IMR-90 (cell line): ENCODE measurements around the gene ASF1B. TPM values are rescaled to one million over a fixed set of nuclear protein-coding genes. Genes with fewer than 3 reads are reported as not detected.

Experiments used
- ATAC-seq: fragments of 200-7000 bp; cut with Tn5 transposase; 2 replicates; pipeline ENCODE4 v1.9.1; 2020; ENCODE audit warnings: low read depth, mild to moderate bottlenecking, moderate library complexity
- BruUV-seq: library from RNA; stranded (reverse); fragments of 400-500 nt; replicated peaks from 2 replicates; lab custom pipeline; 2021; lab: Mats Ljungman, UMichigan
- CTCF ChIA-PET: fragments of 300-600 bp; formaldehyde crosslinking; extraction: SDS; loops from one replicate; lab custom pipeline; 2021; ENCODE audit warnings: antibody characterized with exemption; lab: Yijun Ruan, JAX
- POLR2A ChIA-PET: fragments of 300-600 bp; sonication (Branson Sonifier 250); formaldehyde crosslinking; loops from one replicate; lab custom pipeline; 2022; ENCODE audit warnings: antibody characterized with exemption; ENCODE audit not compliant: unreplicated experiment; lab: Charles Lee
- DNase-seq: peaks from one replicate; pipeline ENCODE4 v3.0.0; 2013
- H2AFZ ChIP-seq: replicated peaks from 2 replicates; pipeline ENCODE3; 2013; ENCODE audit warnings: low read length, mild to moderate bottlenecking; ENCODE audit not compliant: poor library complexity
- H2AK5ac ChIP-seq: 2 replicates; pipeline ENCODE4 v1.6.1; 2013; ENCODE audit warnings: low read depth, low read length, inconsistent platforms
- H2AK9ac ChIP-seq: replicated peaks from 2 replicates; pipeline ENCODE3; 2013; ENCODE audit warnings: mild to moderate bottlenecking, low read depth, low read length, moderate library complexity; ENCODE audit not compliant: poor library complexity
- H2BK120ac ChIP-seq: 2 replicates; pipeline ENCODE4 v1.6.1; 2013; ENCODE audit warnings: low read depth, low read length, inconsistent platforms
- H2BK15ac ChIP-seq: 3 replicates; pipeline ENCODE4 v1.6.1; 2013; ENCODE audit warnings: low read depth, low read length, inconsistent platforms
- H2BK20ac ChIP-seq: 2 replicates; pipeline ENCODE4 v1.6.1; 2013; ENCODE audit warnings: low read depth, mild to moderate bottlenecking, inconsistent platforms, low read length, moderate library complexity
- H2BK5ac ChIP-seq: 2 replicates; pipeline ENCODE4 v1.6.1; 2013; ENCODE audit warnings: mild to moderate bottlenecking, low read depth, low read length, inconsistent platforms; ENCODE audit not compliant: poor library complexity, severe bottlenecking
- H3K14ac ChIP-seq: replicated peaks from 2 replicates; pipeline ENCODE4 v1.6.1; 2013; ENCODE audit warnings: low read depth, low read length, inconsistent platforms
- H3K18ac ChIP-seq: 2 replicates; pipeline ENCODE4 v1.6.1; 2013; ENCODE audit warnings: low read depth, low read length, control low read depth
- H3K23ac ChIP-seq: 2 replicates; pipeline ENCODE4 v1.6.1; 2013; ENCODE audit warnings: low read depth, low read length, inconsistent platforms
- H3K27ac ChIP-seq: 2 replicates; pipeline ENCODE4 v1.5.1; 2013; ENCODE audit warnings: mild to moderate bottlenecking, control low read depth, low read length; ENCODE audit not compliant: insufficient read depth
- H3K27me3 ChIP-seq: 2 replicates; pipeline ENCODE4 v1.6.1; 2013; ENCODE audit warnings: low read length; ENCODE audit not compliant: control insufficient read depth, insufficient read depth
- H3K36me3 ChIP-seq: 2 replicates; pipeline ENCODE4 v1.6.1; 2013; ENCODE audit warnings: low read length, mixed read lengths; ENCODE audit not compliant: control insufficient read depth, insufficient read depth
- H3K4ac ChIP-seq: 2 replicates; pipeline ENCODE4 v1.6.1; 2013; ENCODE audit warnings: low read depth, low read length, inconsistent platforms
- H3K4me1 ChIP-seq: 2 replicates; pipeline ENCODE4 v1.6.1; 2013; ENCODE audit warnings: low read length, mixed read lengths; ENCODE audit not compliant: control insufficient read depth, insufficient read depth
- H3K4me2 ChIP-seq: 2 replicates; pipeline ENCODE4 v1.6.1; 2013; ENCODE audit warnings: low read depth, mild to moderate bottlenecking, control low read depth, low read length, moderate library complexity
- H3K4me3 ChIP-seq: 2 replicates; pipeline ENCODE4 v1.5.1; 2013; ENCODE audit warnings: low read depth, mild to moderate bottlenecking, control low read depth, low read length, moderate library complexity; ENCODE audit not compliant: insufficient read depth
- H3K56ac ChIP-seq: 2 replicates; pipeline ENCODE4 v1.6.1; 2013; ENCODE audit warnings: low read length, inconsistent platforms; ENCODE audit not compliant: insufficient read depth; ENCODE audit errors: extremely low read depth
- H3K79me1 ChIP-seq, 2 experiments: 2 replicates each; pipeline ENCODE4 v1.6.1; 2013; ENCODE audit warnings: low read length in 2 of 2, inconsistent platforms in 1 of 2, low read depth in 1 of 2
- H3K9ac ChIP-seq: 2 replicates; pipeline ENCODE4 v1.6.1; 2013; ENCODE audit warnings: low read depth, low read length, control low read depth
- H3K9me1 ChIP-seq: 2 replicates; pipeline ENCODE4 v1.6.1; 2013; ENCODE audit warnings: low read length, inconsistent platforms; ENCODE audit not compliant: insufficient read depth
- H3K9me3 ChIP-seq: 2 replicates; pipeline ENCODE4 v1.6.1; 2013; ENCODE audit warnings: low read length; ENCODE audit not compliant: control insufficient read depth, insufficient read depth
- H4K20me1 ChIP-seq: 2 replicates; pipeline ENCODE4 v1.6.1; 2013; ENCODE audit warnings: low read length, inconsistent platforms; ENCODE audit not compliant: insufficient read depth
- H4K5ac ChIP-seq: 2 replicates; pipeline ENCODE4 v1.6.1; 2013; ENCODE audit warnings: mild to moderate bottlenecking, low read depth, low read length, control low read depth
- H4K8ac ChIP-seq, 2 experiments: 2 replicates each; pipeline ENCODE4 v1.6.1; 2013; ENCODE audit warnings: low read depth in 2 of 2, low read length in 2 of 2, control low read depth in 1 of 2, inconsistent platforms in 1 of 2
- H4K91ac ChIP-seq: 2 replicates; pipeline ENCODE4 v1.6.1; 2013; ENCODE audit warnings: low read depth, low read length, inconsistent platforms; ENCODE audit not compliant: insufficient read depth
- BHLHE40 ChIP-seq: fragments of 150-350 bp; IDR thresholded peaks from 2 replicates; pipeline ENCODE4 v1.6.1; 2016; ENCODE audit warnings: mild to moderate bottlenecking, low read depth, low read length
- FOS ChIP-seq: fragments of 150-350 bp; IDR thresholded peaks from 2 replicates; pipeline ENCODE4 v1.6.1; 2016; ENCODE audit warnings: low read depth, low read length
- MAFK ChIP-seq: IDR thresholded peaks from 2 replicates; pipeline ENCODE4 v1.6.1; 2012; ENCODE audit warnings: low read depth, low read length, improper control_type of control experiment
- MAZ ChIP-seq: IDR thresholded peaks from 2 replicates; pipeline ENCODE4 v1.6.1; 2012; ENCODE audit warnings: low read depth, mild to moderate bottlenecking, low read length, improper control_type of control experiment, moderate library complexity, borderline replicate concordance
- MXI1 ChIP-seq: IDR thresholded peaks from 2 replicates; pipeline ENCODE4 v1.6.1; 2012; ENCODE audit warnings: low read depth, mild to moderate bottlenecking, low read length, moderate library complexity, borderline replicate concordance
- NFE2L2 ChIP-seq: fragments of 150-350 bp; IDR thresholded peaks from 2 replicates; pipeline ENCODE4 v1.6.1; 2016; ENCODE audit warnings: low read depth, mild to moderate bottlenecking, low read length
- USF2 ChIP-seq: fragments of 150-350 bp; IDR thresholded peaks from 2 replicates; pipeline ENCODE4 v1.6.1; 2017; ENCODE audit warnings: mild to moderate bottlenecking, antibody characterized with exemption, low read length, low read depth
- WGBS, 2 experiments: methylation state at CpG; one replicate each; pipeline versions ENCODE4 v1.1.5 to v1.1.7; 2013; ENCODE audit warnings: missing lambda C conversion rate in 2 of 2; ENCODE audit not compliant: insufficient read length in 1 of 2; ENCODE audit errors: extremely low coverage in 2 of 2; 5-methylcytosine and 5-hydroxymethylcytosine counted together
- dilution Hi-C: fragments of 300-500 bp; cut with HindIII; formaldehyde crosslinking; loops from one replicate; pipeline ENCODE4 v1.14.3; 2018; ENCODE audit warnings: low sequenced_read_pairs; ENCODE audit not compliant: unreplicated experiment
- in situ Hi-C: fragments of 300-500 bp; cut with MboI; formaldehyde crosslinking; loops from 3 replicates; pipeline ENCODE4 v1.14.3; 2019; ENCODE audit warnings: low sequenced_read_pairs, inconsistent platforms, mixed read lengths
- intact Hi-C: fragments of 100-400 bp; cut with micrococcal nuclease; formaldehyde crosslinking; loops from 2 replicates; pipeline ENCODE4 v1.10.0; 2022
- polyA plus RNA-seq, 3 experiments: library from polyadenylated mRNA; depleted of rRNA; stranded (reverse); fragments of >200 nt; gene quantifications; 2 replicates each; pipeline ENCODE4 v1.2.3, GENCODE V29; 2012; ENCODE audit warnings: low replicate concordance in 1 of 3
- total RNA-seq: library from RNA; depleted of rRNA; stranded (reverse); fragments of >200 nt; gene quantifications from 2 replicates; pipeline ENCODE4 v1.2.3, GENCODE V29; 2012

ASF1B gene
- total and polyA plus RNA-seq, 2 of the 4 experiments (the other 2 are of a cell fraction): 10.4 to 12.1 TPM

DNA sequence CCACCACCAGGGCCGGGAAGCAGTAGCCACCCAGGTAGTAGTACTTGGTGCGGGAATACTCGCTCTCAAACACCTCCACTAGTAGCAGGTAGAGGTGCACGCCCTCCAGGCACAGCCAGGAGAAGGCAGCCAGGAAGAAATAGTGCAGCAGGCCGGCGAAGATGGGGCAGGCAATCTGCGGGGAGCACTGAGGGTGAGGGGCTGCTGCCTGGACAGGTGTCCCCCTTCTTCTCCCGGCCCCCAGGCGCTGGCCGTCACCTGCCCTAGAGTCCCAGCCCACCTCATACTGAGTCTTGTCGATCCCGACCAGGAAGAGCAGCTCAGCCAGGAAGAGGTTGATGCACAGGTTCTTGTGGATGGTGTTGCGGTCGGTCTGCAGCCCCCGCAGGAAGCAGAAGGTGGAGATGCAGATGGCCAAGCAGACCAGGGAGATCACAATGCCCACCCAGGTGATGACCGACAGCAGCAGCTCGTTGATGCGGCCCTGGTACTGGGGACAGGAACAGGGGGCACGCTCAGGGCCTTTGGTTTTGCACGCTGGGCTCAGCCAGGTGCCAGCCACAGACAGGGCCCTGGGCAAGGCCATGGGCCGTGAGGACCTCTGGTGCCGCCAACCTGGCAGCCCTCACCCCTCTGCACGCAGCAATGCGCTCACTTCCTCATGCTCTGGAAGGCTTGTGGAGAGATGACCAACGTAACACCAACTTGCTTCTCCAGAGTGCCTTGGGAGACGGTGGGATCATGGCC is 20.8 kb upstream of the ASF1B start:
- no peak overlapping the region for H3K23ac ChIP-seq
- no peak overlapping the region for H2AK5ac ChIP-seq
- intact Hi-C loops (no loop called here), in situ Hi-C loops (no loop called here), dilution Hi-C loops (no loop called here)
- no peak overlapping the region for H2AK9ac ChIP-seq
- BruUV-seq: no TSS peak
- no peak overlapping the region for H4K91ac ChIP-seq
- no peak overlapping the region for H3K4ac ChIP-seq
- no peak overlapping the region for H3K9ac ChIP-seq
- ATAC-seq (no peak), DNase-seq (no peak)
- no peak overlapping the region for H2BK5ac ChIP-seq
- H2BK120ac ChIP-seq: no peak overlapping the region
- H3K14ac ChIP-seq: no peak overlapping the region
- H3K18ac ChIP-seq: no peak overlapping the region
- no peak overlapping the region for H2BK20ac ChIP-seq
- H3K27ac ChIP-seq: no peak overlapping the region
- no peak overlapping the region for H4K5ac ChIP-seq
- peaks cover 7% of the 10 kb centered on the region for H3K36me3 ChIP-seq
- WGBS, 2 experiments: 98% methylated on average over 8 of the region's 26 CpGs; no CpG with 5 or more reads in 1 of the 2 experiments
- no peaks in the 10 kb centered on the region for H3K79me1 ChIP-seq
- no peaks in the 10 kb centered on the region for H4K20me1 ChIP-seq
- no peak overlapping the region for H3K4me2 ChIP-seq
- no peak overlapping the region for H2BK15ac ChIP-seq
- H3K56ac ChIP-seq: no peak overlapping the region
- POLR2A ChIA-PET: no interaction called here
- H3K9me3 ChIP-seq: no peaks in the 10 kb centered on the region
- TF ChIP-seq NFE2L2: no peak
- no peak for TF ChIP-seq USF2
- no peak for TF ChIP-seq MAZ
- TF ChIP-seq FOS: no peak
- no peak for TF ChIP-seq MXI1
- no peak for TF ChIP-seq BHLHE40
- no peak for TF ChIP-seq MAFK
- no peaks in the 10 kb centered on the region for H3K9me1 ChIP-seq
- H2AFZ ChIP-seq: no peak overlapping the region
- no peaks in the 10 kb centered on the region for H3K4me1 ChIP-seq
- H4K8ac ChIP-seq: no peak overlapping the region
- no peak overlapping the region for H3K4me3 ChIP-seq
- CTCF ChIA-PET: no interaction called here
- H3K27me3 ChIP-seq: no peaks in the 10 kb centered on the region
